ENCODE measurements around the gene NPEPL1.
"Not testable (repeated sequence)": the region's sequence is repeated elsewhere in the genome, so short reads cannot be mapped to it uniquely, and the experiment has no call there.

NPEPL1 gene

DNA sequence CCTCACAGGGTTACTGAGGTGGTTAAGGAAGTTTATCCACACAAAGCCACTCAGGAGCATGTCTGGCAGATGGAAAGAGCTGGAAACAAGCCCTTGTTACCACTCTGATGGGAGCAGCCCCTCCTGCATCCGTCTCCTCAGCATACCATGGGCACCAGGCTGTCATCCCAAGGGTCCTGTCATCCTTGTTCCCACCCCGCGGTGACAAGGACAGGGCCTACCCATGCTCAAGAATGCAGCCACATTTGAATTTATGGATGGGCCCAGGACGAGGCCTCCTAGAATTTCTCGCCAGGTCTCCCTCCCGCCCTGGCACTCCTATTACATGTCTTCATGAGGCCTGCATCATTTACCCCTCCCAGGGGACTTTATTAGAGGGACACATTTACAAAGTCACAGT, 60.0 kb downstream of the NPEPL1 start:
- Mint-ChIP-seq H3K9me3 (no peaks in the 10 kb centered on the region), H3K27me3 (peaks cover 49% of the 10 kb centered on the region), H3K4me1 (ENCODE audit: low read depth) (no peaks in the 10 kb centered on the region), H3K36me3 (ENCODE audit: low read depth) (no peaks in the 10 kb centered on the region), H3K4me3 (no peak overlapping the region), H3K27ac (no peak overlapping the region)
- DNase-seq, result no peak

DNA sequence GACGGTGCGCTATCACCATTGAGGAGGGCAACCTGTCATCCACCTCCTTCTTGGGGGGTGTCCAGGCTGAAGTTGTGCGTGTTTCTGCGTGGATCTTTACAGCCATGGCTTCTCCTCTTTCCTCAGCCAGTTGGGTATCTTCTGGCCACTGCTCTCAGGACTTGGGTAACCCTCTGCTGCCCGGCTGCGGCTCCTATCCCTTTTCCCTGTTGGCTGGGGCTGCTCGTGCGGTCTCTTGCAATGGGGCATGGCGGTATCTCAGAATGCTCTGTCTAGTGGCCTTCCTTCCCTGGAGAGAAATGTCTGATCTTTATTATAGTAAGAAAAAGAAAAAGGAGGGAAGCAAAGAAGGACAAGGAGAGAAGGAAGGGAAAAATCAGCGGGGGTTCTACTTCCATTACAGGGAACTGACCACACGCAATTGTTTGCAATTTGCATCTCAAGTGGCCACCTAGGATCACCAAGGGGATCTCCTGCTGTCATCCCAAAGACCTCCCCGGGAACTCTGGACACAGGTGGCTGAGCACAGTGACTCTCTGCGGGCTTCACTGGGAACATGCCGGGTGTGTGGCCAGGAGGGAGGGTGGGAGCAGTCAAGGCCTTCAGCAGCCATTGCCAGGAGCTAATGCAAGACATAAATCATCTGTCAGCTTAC, 60.8 kb downstream of the NPEPL1 start:
- Mint-ChIP-seq H3K27me3 (peaks cover 48% of the 10 kb centered on the region), H3K36me3 (ENCODE audit: low read depth) (no peaks in the 10 kb centered on the region), H3K4me1 (ENCODE audit: low read depth) (no peaks in the 10 kb centered on the region), H3K4me3 (no peak overlapping the region), H3K27ac (no peak overlapping the region), H3K9me3 (no peaks in the 10 kb centered on the region)
- DNase-seq, result no peak

DNA sequence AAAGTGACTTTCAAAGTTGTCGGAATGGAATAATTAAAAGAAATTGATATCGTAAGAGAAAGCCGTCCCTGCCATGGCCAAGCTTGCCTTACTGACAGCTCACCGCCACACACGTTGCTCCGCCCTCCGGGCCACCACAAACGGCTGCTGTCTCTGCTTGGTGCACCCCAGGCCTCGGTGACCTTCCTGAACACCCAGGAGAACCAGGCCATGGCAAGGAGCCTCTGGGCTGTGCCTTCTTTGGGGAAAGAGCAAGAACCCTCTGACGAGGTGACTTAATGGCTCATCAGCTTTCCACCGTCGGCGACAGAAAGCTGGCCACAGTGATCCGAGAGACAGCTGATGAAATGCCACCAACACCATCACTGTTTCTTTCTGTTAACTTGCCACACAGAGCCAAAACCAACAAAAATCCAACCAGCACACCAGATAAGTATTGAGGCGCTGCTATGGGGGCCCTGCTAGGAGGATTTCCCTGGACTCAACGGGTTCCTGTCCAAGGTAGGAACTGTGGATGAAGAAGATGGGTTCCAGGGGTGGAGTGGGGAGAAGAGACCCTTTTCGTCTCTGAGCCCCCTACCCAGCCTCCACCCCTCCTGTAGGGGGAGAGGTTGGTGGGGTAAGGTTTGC, 61.4 kb downstream of the NPEPL1 start:
- no peaks in the 10 kb centered on the region for H3K36me3 Mint-ChIP-seq (ENCODE audit: low read depth)
- peaks cover 45% of the 10 kb centered on the region for H3K27me3 Mint-ChIP-seq
- no peaks in the 10 kb centered on the region for H3K4me1 Mint-ChIP-seq (ENCODE audit: low read depth)
- no peaks in the 10 kb centered on the region for H3K9me3 Mint-ChIP-seq
- no peak overlapping the region for H3K4me3 Mint-ChIP-seq
- H3K27ac Mint-ChIP-seq, result no peak overlapping the region
- no peak for DNase-seq

DNA sequence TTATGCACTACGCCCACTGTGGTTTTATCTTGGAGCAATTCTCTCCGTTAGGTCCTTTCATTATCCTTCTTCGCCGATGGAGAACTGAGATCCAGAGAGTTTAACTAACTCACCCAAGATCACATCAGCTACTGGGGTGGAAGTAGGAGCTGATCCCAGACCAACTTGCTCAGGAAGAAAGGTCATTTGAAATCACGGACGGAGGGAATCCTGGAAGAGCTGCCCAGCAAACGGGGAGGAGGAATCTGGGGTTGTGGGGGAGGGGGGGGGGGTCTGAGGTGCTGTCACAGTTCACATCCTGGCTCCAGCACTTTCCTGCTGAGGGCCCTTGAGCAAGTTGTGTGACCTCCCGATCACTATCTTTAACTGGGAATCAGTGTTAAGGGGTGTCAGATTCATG, 62.0 kb downstream of the NPEPL1 start:
- H3K4me1 Mint-ChIP-seq (ENCODE audit: low read depth), result no peaks in the 10 kb centered on the region
- DNase-seq, result no peak
- H3K27me3 Mint-ChIP-seq, result peaks cover 45% of the 10 kb centered on the region
- no peaks in the 10 kb centered on the region for H3K36me3 Mint-ChIP-seq (ENCODE audit: low read depth)
- no peaks in the 10 kb centered on the region for H3K9me3 Mint-ChIP-seq
- H3K4me3 Mint-ChIP-seq, result no peak overlapping the region
- no peak overlapping the region for H3K27ac Mint-ChIP-seq

DNA sequence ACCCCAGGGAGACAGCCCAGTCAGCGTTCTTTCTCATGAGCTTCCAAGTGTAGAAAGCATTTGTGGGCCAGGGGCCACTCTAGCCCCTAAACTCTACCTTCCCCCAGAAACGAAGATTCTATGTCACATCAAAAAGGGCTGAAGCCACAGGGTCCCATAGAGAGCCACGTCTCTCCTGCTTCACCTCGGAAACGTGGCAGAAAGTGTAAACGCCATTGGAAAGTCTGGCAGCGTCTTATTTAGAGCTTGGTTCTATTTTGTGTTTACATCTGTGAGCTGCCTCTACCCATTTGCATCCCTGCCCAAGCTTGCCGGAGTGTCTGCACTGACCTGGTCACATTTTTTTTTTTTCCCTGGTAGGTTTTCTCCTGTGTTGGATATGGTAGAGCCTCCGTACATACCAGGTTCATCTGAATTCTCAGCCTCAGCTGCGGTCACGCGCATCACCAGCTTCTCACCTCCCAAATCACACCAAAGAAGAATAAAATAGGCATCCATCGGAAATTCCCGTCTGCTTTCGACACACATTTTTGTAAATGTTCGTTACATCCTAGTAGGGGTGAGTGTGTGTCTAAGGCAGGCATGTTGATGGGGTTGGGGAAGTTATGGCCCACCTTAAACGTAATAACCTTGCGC, 62.6 kb downstream of the NPEPL1 start:
- Mint-ChIP-seq H3K4me3 (no peak overlapping the region), H3K36me3 (ENCODE audit: low read depth) (no peaks in the 10 kb centered on the region), H3K27ac (no peak overlapping the region), H3K27me3 (peaks cover 48% of the 10 kb centered on the region), H3K9me3 (no peaks in the 10 kb centered on the region), H3K4me1 (ENCODE audit: low read depth) (no peaks in the 10 kb centered on the region)
- DNase-seq, result no peak

DNA sequence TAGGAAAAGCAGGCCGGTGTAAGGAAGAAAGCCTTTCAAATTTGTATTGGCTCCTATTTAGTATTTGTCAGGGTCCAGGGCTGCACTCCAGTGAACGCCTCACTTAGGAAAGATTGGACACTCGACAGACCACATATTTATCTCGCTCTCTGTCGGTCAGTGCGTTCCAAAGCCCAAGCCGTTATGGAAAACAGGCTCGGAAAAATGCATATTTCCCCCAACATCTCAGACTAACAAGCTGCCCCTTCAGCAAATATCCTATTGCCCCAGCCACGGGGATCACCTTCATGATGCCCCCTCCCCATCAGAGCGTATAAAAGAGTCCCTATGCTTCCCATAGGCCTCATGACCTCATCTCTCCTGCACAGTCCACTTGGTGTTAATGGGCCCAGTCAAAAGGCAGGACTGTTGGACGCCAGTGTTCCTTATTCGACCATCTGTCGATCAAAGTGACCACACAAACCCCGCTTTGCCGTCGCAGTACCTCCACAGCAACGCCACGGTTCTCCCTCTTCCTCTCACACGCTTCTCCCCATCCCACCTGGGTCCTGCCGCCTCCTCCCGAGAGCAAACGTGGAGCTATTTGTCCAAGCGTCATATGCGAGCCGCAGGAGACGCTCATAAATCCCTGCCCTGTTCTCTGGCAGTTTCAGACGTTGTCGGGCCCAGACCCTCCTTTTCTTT, 63.3 kb downstream of the NPEPL1 start:
- Mint-ChIP-seq H3K36me3 (ENCODE audit: low read depth) (no peaks in the 10 kb centered on the region), H3K27ac (no peak overlapping the region), H3K4me1 (ENCODE audit: low read depth) (no peaks in the 10 kb centered on the region), H3K4me3 (no peak overlapping the region), H3K27me3 (peaks cover 45% of the 10 kb centered on the region), H3K9me3 (no peaks in the 10 kb centered on the region)
- DNase-seq, result no peak

DNA sequence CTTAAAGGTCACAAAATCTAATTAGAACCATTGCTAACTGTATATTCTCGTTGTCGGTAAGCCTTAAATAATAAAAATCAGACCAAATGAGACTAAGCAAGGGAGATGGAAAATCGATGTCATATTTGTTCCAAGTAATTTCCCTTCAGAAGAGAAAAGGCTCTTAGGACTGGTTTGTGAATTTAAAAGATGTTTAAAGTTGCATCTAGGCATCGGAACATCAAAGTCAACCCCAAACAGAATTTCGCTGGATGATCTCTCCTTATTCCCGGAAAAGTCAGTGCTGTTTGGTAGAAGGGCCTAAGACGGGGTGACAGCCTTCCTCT, 63.8 kb downstream of the NPEPL1 start:
- Mint-ChIP-seq H3K27me3 (peaks cover 44% of the 10 kb centered on the region), H3K27ac (no peak overlapping the region), H3K4me3 (no peak overlapping the region), H3K9me3 (no peaks in the 10 kb centered on the region), H3K36me3 (ENCODE audit: low read depth) (no peaks in the 10 kb centered on the region), H3K4me1 (ENCODE audit: low read depth) (no peaks in the 10 kb centered on the region)
- DNase-seq, result no peak

DNA sequence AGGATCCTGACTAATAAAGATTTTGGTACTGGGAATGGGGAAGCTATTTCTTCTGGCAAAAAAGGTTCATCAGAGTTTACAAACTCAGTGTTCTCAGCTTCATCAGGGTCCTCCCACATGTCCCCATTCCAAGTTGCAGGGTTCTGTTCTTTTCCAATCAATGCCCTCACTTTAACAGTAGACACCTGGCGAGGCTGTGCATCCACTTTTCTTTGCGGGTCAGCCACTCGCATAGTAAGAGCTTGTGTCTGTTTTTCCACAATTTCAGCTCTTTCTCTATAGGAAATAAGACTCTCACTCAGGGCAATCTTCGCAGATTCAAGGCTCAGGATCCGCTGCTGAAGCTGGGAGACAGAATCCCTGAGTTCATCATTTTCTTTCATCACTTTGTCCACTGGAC, 65.0 kb downstream of the NPEPL1 start:
- H3K4me3 Mint-ChIP-seq; H3K36me3 Mint-ChIP-seq (ENCODE audit: low read depth); DNase-seq; H3K27ac Mint-ChIP-seq; H3K9me3 Mint-ChIP-seq; H3K4me1 Mint-ChIP-seq (ENCODE audit: low read depth): not testable (repeated sequence)
- H3K27me3 Mint-ChIP-seq, result peaks cover 50% of the 10 kb centered on the region

DNA sequence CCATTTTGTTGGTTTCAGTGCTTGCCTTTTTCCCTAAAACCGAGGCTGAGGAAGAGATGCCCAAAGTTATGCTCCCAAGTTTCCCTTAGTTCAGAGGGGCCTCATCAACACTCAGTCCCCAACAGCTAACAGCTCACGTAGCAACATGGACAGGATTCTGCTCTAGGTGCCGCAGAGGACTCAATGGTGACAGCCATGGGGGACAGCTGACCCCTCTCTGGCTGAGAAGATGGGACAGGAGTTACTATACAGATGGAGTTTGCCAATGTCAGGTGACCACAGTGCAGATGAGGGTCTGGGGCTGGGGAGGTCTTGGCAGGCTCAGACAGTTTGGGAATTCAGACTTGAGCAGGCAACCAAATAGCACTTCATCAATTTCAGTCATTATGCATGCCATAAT, 67.3 kb downstream of the NPEPL1 start:
- no peak overlapping the region for H3K27ac Mint-ChIP-seq
- H3K9me3 Mint-ChIP-seq, result no peaks in the 10 kb centered on the region
- peaks cover 60% of the 10 kb centered on the region for H3K27me3 Mint-ChIP-seq

DNA sequence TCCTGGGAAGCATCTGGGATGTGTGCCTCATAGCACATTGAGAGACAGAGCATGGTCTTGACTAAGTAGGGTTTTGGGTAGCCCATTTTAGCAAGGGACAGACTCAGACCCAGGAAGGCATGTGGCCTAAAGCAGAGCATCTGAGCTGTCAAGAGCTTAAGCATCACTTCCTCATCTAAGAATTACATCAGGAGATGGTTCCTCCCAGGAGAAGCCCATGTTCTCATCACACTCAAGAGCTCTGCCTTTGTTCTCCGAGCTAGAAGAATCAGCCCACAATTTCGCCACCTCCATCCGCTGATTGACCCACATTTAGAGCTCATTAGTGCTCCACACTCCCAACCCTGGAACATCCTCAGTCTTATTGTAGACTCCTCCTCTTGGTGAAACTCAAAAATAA, 68.3 kb downstream of the NPEPL1 start:
- no peaks in the 10 kb centered on the region for H3K36me3 Mint-ChIP-seq (ENCODE audit: low read depth)
- no peak overlapping the region for H3K27ac Mint-ChIP-seq
- peaks cover 64% of the 10 kb centered on the region for H3K27me3 Mint-ChIP-seq
- H3K9me3 Mint-ChIP-seq, result no peaks in the 10 kb centered on the region
- DNase-seq, result no peak
- H3K4me3 Mint-ChIP-seq, result no peak overlapping the region
- no peaks in the 10 kb centered on the region for H3K4me1 Mint-ChIP-seq (ENCODE audit: low read depth)

More for the DNA sequence above, 67.3 kb downstream of the NPEPL1 start:
- Mint-ChIP-seq H3K4me1 (ENCODE audit: low read depth) (no peaks in the 10 kb centered on the region), H3K36me3 (ENCODE audit: low read depth) (no peaks in the 10 kb centered on the region), H3K4me3 (no peak overlapping the region)
- DNase-seq, result no peak

DNA sequence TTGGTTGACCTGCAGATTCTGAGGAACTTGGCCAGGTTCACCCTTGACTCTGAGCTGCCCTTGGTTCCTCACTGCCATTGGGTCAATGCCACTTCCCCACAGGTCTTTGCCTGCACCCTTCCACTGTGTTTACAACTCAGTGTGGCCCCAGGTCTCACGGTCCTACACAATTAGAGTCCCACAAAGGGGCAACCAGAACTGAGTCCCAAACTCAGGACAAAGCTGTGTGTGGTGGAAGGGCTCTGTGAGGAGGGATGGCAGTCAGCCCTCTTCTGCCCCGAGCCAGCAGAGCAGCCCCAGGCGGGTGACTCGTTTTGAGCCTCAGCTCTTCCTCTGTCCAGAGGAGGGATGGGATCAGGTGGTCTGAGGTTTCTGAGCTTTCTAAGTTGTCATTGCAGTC, 69.5 kb downstream of the NPEPL1 start:
- Mint-ChIP-seq H3K36me3 (ENCODE audit: low read depth) (no peaks in the 10 kb centered on the region), H3K27me3 (peaks cover 66% of the 10 kb centered on the region), H3K9me3 (no peaks in the 10 kb centered on the region), H3K4me3 (no peak overlapping the region), H3K27ac (no peak overlapping the region), H3K4me1 (ENCODE audit: low read depth) (no peaks in the 10 kb centered on the region)
- DNase-seq, result peak; percentile 11

DNA sequence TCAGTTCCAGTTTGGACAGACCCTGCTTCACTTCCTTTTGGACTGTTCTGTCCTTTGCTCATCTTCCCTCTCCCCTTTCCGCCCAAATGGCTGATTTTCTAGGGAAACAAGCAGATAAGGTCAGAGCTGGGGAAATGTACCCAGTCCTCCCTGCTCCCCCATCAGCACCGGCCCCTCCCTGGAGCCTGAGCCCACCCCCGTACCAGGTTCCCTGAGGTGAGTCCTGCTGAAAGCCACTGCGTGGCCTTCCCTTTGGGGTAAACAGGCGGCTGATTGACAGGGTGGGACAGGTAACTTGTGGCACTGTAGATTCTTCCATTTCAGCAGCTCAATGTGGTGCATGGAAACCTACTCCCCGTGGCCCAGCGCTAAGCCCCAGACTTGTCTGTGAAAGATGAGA, 70.5 kb downstream of the NPEPL1 start:
- Mint-ChIP-seq H3K27me3 (peaks cover 67% of the 10 kb centered on the region), H3K4me3 (no peak overlapping the region), H3K4me1 (ENCODE audit: low read depth) (no peaks in the 10 kb centered on the region), H3K9me3 (no peaks in the 10 kb centered on the region), H3K27ac (no peak overlapping the region), H3K36me3 (ENCODE audit: low read depth) (no peaks in the 10 kb centered on the region)
- DNase-seq, result no peak

All from activated T-cell treated with anti-CD3 and anti-CD28 coated beads, Interleukin-2, amount 50 U/mL, for 24 hours (primary cell).